Ovary (tissue), 9 donors: ENCODE data around the gene HMGN3. TPM values are rescaled to one million over a fixed set of nuclear protein-coding genes. Genes with fewer than 3 reads are reported as not detected.

Experiments used
- DNase-seq, 5 donors: peaks; one replicate each; pipeline ENCODE4 v3.0.0-alpha.2; 2019 to 2020
- H3K27ac ChIP-seq, 2 donors: fragments of 200-600 bp; one replicate each; pipeline versions ENCODE4 v1.5.1 to v1.8.0; 2019 to 2022
- H3K27me3 ChIP-seq: fragments of 200-600 bp; one replicate; pipeline ENCODE4 v1.8.0; 2022
- H3K36me3 ChIP-seq: fragments of 200-600 bp; sonication (generic); one replicate; pipeline ENCODE4 v1.5.1; 2019
- H3K4me1 ChIP-seq: one replicate; pipeline ENCODE4 v1.8.1; 2013; ENCODE audit warnings: mild to moderate bottlenecking, moderate library complexity; ENCODE audit not compliant: insufficient read depth
- H3K4me3 ChIP-seq: fragments of 200-600 bp; sonication (generic); one replicate; pipeline ENCODE4 v1.5.1; 2017
- H3K9me3 ChIP-seq, 2 donors: fragments of 200-600 bp in 1 of 2; sonication (generic) in 1 of 2; one replicate each; pipeline versions ENCODE4 v1.5.1 to v1.8.1; 2013 to 2019; ENCODE audit warnings: mild to moderate bottlenecking in 1 of 2, moderate library complexity in 1 of 2
- EP300 ChIP-seq: sonication (generic); formaldehyde crosslinking; IDR thresholded peaks from one replicate; pipeline ENCODE4 v1.6.1; 2017; ENCODE audit warnings: antibody characterized with exemption
- POLR2A ChIP-seq: fragments of 450-650 bp; IDR thresholded peaks from one replicate; pipeline ENCODE4 v1.6.1; 2017; ENCODE audit warnings: antibody characterized with exemption, mild to moderate bottlenecking, moderate library complexity
- WGBS, 3 donors: extraction: QIAGEN DNeasy Blood & Tissue Kit in 1 of 3; methylation state at CpG; one replicate each; pipeline versions ENCODE4 v1.1.5 to v1.1.7; 2013 to 2017; 5-methylcytosine and 5-hydroxymethylcytosine counted together
- intact Hi-C, 4 donors: fragments of 100-400 bp; cut with DNase I; formaldehyde crosslinking; loops; one replicate each; pipeline versions ENCODE4 v1.11.0 to v1.15.1; 2022 to 2023
- polyA plus RNA-seq, 2 donors: library from polyadenylated mRNA; stranded (reverse); fragments of 200-250 nt in 1 of 2; fragments of 350-450 nt in 1 of 2; fragmentation: Illumina TruSeq in 1 of 2; extraction: RNeasy Lipid Tissue Mini Kit (QIAGEN cat#74804) in 1 of 2; gene quantifications; one replicate each; pipeline ENCODE4 v1.2.3, GENCODE V29; 2013 to 2014
- total RNA-seq, 7 donors: library from RNA; depleted of rRNA in 2 of 7; stranded (reverse); fragments of >200 nt in 2 of 7; fragmentation: NEBNext Ultra II Directional in 3 of 7; extraction: Animal tissue kit (Norgen Biotek cat#: 25700) in 3 of 7; gene quantifications; one replicate each; pipeline versions ENCODE4 v1.1.0 to v1.2.4, GENCODE V29; 2016 to 2023
- TF ChIP-seq, protein P1 (sequence below), 3 donors: fragments of 450-650 bp in 2 of 3; fragments of 200-600 bp in 1 of 3; IDR thresholded peaks; one replicate each; pipeline versions ENCODE4 v1.5.1 to v1.8.0; 2016 to 2022; ENCODE audit warnings: antibody characterized with exemption in 3 of 3, mild to moderate bottlenecking in 1 of 3
- donor health status: DM: no; HTN: no; CAD: no; lungs with moderate emphysema.
- donor health status: DM: no; HTN: no; CAD: no.
- donor health status: Bipolar disorder and iron deficiency.
- donor health status: DM: yes; HTN: yes; CAD: no.
- donor health status: DM: no; HTN: no; CAD: no.
- donor health status: DM: yes; HTN: yes; CAD: no.

The HMGN3 gene
- total and polyA plus RNA-seq, 9 donors, result 44.7 to 140 (median 69.9) TPM

DNA sequence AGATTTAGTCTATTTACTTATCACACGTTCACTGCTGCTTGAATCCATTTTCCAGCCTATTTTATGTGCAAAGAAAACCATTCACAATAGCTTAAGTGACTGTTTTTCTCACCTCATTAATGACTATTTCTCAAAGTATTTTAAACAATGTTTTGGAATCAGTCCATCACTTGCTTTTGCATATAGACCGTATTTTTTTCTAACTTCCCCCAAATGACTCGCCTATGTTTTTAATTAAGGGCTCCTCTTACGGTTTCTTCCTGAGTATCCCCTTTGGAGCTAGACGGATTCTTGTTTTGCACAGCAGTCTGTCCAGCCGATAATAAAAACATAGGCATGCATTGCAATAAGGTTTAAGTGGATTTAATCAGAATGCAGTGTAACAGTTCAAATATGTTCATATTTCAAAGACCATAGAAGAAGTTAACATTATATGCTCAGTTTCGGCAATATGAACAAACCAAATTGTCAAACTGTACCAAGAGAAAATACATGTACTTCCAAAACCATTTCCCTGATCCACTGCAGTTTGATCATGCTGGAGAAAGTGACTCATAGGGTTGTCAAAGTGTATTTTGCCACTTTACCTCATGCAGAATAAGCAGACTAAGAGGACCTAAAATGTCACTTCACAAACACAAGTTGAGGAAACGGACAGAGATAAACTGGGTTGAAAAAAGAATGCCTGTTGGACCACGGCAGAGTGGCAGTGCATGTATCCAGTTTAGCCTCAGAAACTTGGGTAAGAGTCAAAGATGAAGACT lies 66.4 kb downstream of the HMGN3 start:
- WGBS, 3 donors, result 62 to 65% (median 62%) methylated on average over 9 of the region's 9 CpGs
- no peaks in the 10 kb centered on the region for H3K27me3 ChIP-seq
- no peaks in the 10 kb centered on the region for H3K9me3 ChIP-seq
- H3K27ac ChIP-seq, result no peak overlapping the region
- no peak overlapping the region for H3K4me3 ChIP-seq
- H3K4me1 ChIP-seq, result no peaks in the 10 kb centered on the region
- H3K36me3 ChIP-seq, result no peaks in the 10 kb centered on the region
- DNase-seq, result no peak
- TF ChIP-seq, protein P1, sequence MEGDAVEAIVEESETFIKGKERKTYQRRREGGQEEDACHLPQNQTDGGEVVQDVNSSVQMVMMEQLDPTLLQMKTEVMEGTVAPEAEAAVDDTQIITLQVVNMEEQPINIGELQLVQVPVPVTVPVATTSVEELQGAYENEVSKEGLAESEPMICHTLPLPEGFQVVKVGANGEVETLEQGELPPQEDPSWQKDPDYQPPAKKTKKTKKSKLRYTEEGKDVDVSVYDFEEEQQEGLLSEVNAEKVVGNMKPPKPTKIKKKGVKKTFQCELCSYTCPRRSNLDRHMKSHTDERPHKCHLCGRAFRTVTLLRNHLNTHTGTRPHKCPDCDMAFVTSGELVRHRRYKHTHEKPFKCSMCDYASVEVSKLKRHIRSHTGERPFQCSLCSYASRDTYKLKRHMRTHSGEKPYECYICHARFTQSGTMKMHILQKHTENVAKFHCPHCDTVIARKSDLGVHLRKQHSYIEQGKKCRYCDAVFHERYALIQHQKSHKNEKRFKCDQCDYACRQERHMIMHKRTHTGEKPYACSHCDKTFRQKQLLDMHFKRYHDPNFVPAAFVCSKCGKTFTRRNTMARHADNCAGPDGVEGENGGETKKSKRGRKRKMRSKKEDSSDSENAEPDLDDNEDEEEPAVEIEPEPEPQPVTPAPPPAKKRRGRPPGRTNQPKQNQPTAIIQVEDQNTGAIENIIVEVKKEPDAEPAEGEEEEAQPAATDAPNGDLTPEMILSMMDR (IDR thresholded peaks at IDR 0.05), result no peak
- TF ChIP-seq EP300 (no peak), POLR2A (no peak)
- intact Hi-C loops, result no loop called here

DNA sequence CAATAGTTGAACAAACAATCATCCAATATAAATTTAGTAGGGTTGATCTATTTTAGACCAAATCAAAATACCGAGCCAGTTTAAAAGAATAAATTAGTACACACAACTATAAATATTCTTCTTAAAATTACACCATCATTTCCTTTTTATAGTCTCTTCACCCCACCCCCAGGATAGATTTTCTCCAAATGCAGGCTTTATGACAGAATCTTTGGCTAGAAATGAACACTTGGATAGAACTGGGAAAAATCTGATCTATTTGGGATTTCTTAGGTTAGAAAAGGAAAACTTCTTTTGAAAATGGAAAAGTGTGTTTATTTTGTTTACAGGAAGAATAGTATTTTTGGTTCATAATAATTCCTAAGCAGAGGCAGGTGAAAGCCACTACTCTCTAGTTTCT lies 74.6 kb downstream of the HMGN3 start:
- Histone ChIP-seq H3K27ac (no peak overlapping the region), H3K36me3 (no peaks in the 10 kb centered on the region)

DNA sequence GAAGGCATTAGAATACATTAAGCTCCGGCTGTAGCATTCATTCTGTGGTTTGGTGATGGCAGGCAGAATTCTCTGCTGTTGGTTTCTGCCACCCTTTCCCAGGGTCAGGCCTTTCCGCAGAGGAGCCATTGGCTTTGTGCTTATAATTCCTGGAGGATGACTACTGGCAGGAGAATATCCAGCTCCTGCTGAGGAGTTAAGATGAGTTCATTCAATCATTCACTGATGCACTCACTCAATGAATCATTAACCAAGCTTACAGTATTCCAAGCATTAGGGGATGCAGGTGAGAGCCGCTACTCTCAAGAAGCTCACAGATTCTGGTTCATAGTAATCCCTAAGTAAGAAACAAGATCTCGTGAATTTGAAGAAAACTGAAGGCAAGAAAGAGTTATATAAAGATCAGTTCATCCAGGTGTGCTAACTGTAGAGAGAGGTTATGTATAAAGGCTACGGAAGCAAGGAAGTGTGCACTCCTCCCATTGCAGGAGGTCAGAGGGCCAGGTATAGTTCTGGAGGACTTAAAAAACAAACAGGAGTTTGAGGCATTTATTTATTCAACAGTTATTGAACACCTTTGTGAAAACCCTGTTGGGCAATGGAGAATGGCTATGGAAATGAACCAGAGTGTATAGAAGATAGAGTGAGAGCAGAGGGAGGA lies 75.5 kb downstream of the HMGN3 start:
- no peak for DNase-seq
- TF ChIP-seq, protein P1 (IDR thresholded peaks at IDR 0.05), result no peak
- TF ChIP-seq POLR2A, result no peak
- no peak for TF ChIP-seq EP300
- H3K27me3 ChIP-seq, result no peaks in the 10 kb centered on the region
- no peaks in the 10 kb centered on the region for H3K4me1 ChIP-seq
- no peak overlapping the region for H3K27ac ChIP-seq
- WGBS, 3 donors, result 89 to 94% (median 92%) methylated on average over 5 of the region's 5 CpGs
- H3K36me3 ChIP-seq, result no peaks in the 10 kb centered on the region
- intact Hi-C loops, result no loop called here
- no peak overlapping the region for H3K4me3 ChIP-seq
- no peaks in the 10 kb centered on the region for H3K9me3 ChIP-seq

More for the DNA sequence above, 74.6 kb downstream of the HMGN3 start:
- no peaks in the 10 kb centered on the region for H3K4me1 ChIP-seq
- intact Hi-C loops, result no loop called here
- TF ChIP-seq, protein P1 (IDR thresholded peaks at IDR 0.05), result no peak
- no peak for TF ChIP-seq POLR2A
- TF ChIP-seq EP300, result no peak
- no peaks in the 10 kb centered on the region for H3K27me3 ChIP-seq
- no peak for DNase-seq
- no peaks in the 10 kb centered on the region for H3K9me3 ChIP-seq
- no peak overlapping the region for H3K4me3 ChIP-seq
- 57 to 70% (median 68%) methylated on average over 1 of the region's 1 CpG for WGBS, 3 donors

DNA sequence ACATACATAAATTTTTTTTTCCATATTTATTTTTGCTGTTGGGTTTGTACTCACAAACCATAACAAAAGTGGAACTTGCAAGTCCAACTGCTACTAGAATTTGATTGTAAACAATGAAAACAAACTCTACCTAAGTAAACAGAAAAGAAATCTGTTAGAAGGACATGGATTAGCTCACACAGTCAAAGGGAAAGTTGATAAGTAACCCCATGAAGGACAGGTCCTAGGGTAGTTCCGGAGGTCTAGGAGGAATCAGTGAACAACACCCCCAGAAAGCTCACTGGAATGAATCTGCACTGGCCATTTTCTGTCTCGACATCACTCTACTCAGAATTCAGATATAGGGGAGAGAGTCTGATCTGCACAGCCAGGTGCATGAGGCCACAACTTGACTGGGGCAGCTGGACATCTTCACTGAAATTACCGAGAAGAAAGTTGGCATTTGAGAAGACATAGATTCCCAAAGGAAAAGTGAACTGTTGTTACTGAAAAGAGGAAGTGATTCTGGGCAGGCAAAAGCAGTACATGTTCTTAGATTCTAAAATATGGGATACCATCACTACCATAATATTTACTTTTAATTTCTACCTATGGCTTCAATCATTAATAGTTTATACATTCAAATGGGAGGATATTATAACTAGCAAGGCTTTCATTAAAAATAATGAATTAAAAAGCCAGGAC lies 76.4 kb downstream of the HMGN3 start:
- WGBS, 3 donors, result 69 to 72% (median 70%) methylated on average over 3 of the region's 3 CpGs
- H3K9me3 ChIP-seq, result no peaks in the 10 kb centered on the region
- H3K36me3 ChIP-seq, result no peaks in the 10 kb centered on the region
- TF ChIP-seq, protein P1 (IDR thresholded peaks at IDR 0.05), result no peak
- TF ChIP-seq POLR2A (no peak), EP300 (no peak)
- intact Hi-C loops, result no loop called here
- no peak overlapping the region for H3K4me3 ChIP-seq
- no peak overlapping the region for H3K27ac ChIP-seq
- no peaks in the 10 kb centered on the region for H3K4me1 ChIP-seq
- DNase-seq, result no peak
- no peaks in the 10 kb centered on the region for H3K27me3 ChIP-seq
